DOHH2 (cell line): Measurements from ENCODE around the gene PSMC4.
A peak's percentile ranks its signal among the peaks of the same experiment; 100 is the strongest.

ENCODE experiments used
- H3F3A ChIP-seq: fragments of 200-600 bp; sonication (generic), shearing (Covaris generic); 2 replicates; pipeline ENCODE4 v1.6.0; 2016; ENCODE audit warnings: antibody characterized with exemption, mild to moderate bottlenecking; ENCODE audit not compliant: control insufficient read depth, insufficient read depth
- H3K27ac ChIP-seq: fragments of 200-600 bp; sonication (generic); 2 replicates; pipeline ENCODE4 v1.5.1; 2014; ENCODE audit warnings: low read depth, mild to moderate bottlenecking, low read length, moderate library complexity
- H3K27me3 ChIP-seq: fragments of 200-600 bp; sonication (generic); 2 replicates; pipeline ENCODE4 v1.6.1; 2014; ENCODE audit warnings: mild to moderate bottlenecking, low read length, mixed read lengths; ENCODE audit not compliant: control insufficient read depth
- H3K36me3 ChIP-seq: fragments of 200-600 bp; sonication (generic); 2 replicates; pipeline ENCODE4 v1.6.1; 2014; ENCODE audit warnings: mild to moderate bottlenecking, low read length, moderate library complexity, mixed read lengths; ENCODE audit not compliant: control insufficient read depth
- H3K4me1 ChIP-seq: fragments of 200-600 bp; sonication (generic); 2 replicates; pipeline ENCODE4 v1.6.1; 2014; ENCODE audit warnings: mild to moderate bottlenecking, low read length, mixed read lengths; ENCODE audit not compliant: control insufficient read depth
- H3K4me2 ChIP-seq: fragments of 200-600 bp; sonication (generic); 2 replicates; pipeline ENCODE4 v1.6.0; 2014; ENCODE audit warnings: mild to moderate bottlenecking, low read length, moderate library complexity
- H3K4me3 ChIP-seq: fragments of 200-600 bp; sonication (generic); 2 replicates; pipeline ENCODE4 v1.5.1; 2014; ENCODE audit warnings: mild to moderate bottlenecking, low read length, mixed read lengths
- H3K79me2 ChIP-seq: fragments of 200-600 bp; sonication (generic); 2 replicates; pipeline ENCODE4 v1.6.1; 2014; ENCODE audit warnings: mild to moderate bottlenecking, low read length, mixed read lengths; ENCODE audit not compliant: control insufficient read depth
- H3K9me2 ChIP-seq: fragments of 200-600 bp; sonication (generic); replicated peaks from 2 replicates; pipeline ENCODE4 v1.6.1; 2014; ENCODE audit warnings: mild to moderate bottlenecking, low read length, mixed read lengths; ENCODE audit not compliant: control insufficient read depth
- H3K9me3 ChIP-seq: fragments of 200-600 bp; sonication (generic); 2 replicates; pipeline ENCODE4 v1.6.1; 2014; ENCODE audit warnings: antibody characterized with exemption, low read length, mixed read lengths; ENCODE audit not compliant: control insufficient read depth, insufficient read depth
- H4K20me1 ChIP-seq: fragments of 200-600 bp; sonication (generic); 2 replicates; pipeline ENCODE4 v1.6.0; 2014; ENCODE audit warnings: low read depth, mild to moderate bottlenecking, antibody characterized with exemption, low read length, moderate library complexity; ENCODE audit not compliant: control insufficient read depth, insufficient read depth
- CTCF ChIP-seq: fragments of 200-600 bp; sonication (generic); IDR thresholded peaks from one replicate; pipeline ENCODE4 v1.5.1; 2014; ENCODE audit warnings: antibody characterized with exemption, mild to moderate bottlenecking, low read depth, low read length; ENCODE audit not compliant: poor library complexity, severe bottlenecking
- EZH2phosphoT487 ChIP-seq: fragments of 200-600 bp; sonication (generic); IDR thresholded peaks from 2 replicates; pipeline ENCODE4 v1.6.1; 2017; ENCODE audit warnings: borderline replicate concordance, mild to moderate bottlenecking, antibody characterized with exemption, low read length, moderate library complexity, mixed read lengths

The PSMC4 gene

GRCh38 chr19:39996811-39997637, 26.1 kb downstream of the PSMC4 start, which contains the start of gene ZNF546:
TSS of gene ZNF546 (plus strand) at chr19:39997060. CDS start at chr19:39998327, 1,267 bp downstream.
- Histone ChIP-seq H3K27ac (peak within 1 kb of the TSS; percentile 51), H3K4me3 (peak within 1 kb of the TSS; percentile 91), H3F3A (no peaks in the 10 kb centered on the region), H3K4me2 (peak within 1 kb of the TSS; percentile 72), H3K4me1 (peaks cover 14% of the 10 kb centered on the region), H3K27me3 (no peaks in the 10 kb centered on the region), H3K9me2 (no peaks in the 10 kb centered on the region), H4K20me1 (no peaks in the 10 kb centered on the region), H3K9me3 (peaks cover 17% of the 10 kb centered on the region; the same call in 1 of the 2 replicates), H3K79me2 (peaks cover 56% of the 10 kb centered on the region), H3K36me3 (peaks cover 25% of the 10 kb centered on the region)
- TF ChIP-seq EZH2phosphoT487, result no peak
- TF ChIP-seq CTCF, result peak; percentile 6

- H3K36me3 ChIP-seq, result peaks cover 25% of the 10 kb centered on the region
- no peaks in the 10 kb centered on the region for H3K27me3 ChIP-seq
- peak overlapping the region; percentile 72 for H3K4me2 ChIP-seq
- H3K9me2 ChIP-seq, result no peaks in the 10 kb centered on the region
- TF ChIP-seq EZH2phosphoT487, result no peak
- no peak for TF ChIP-seq CTCF
- peaks cover 14% of the 10 kb centered on the region for H3K4me1 ChIP-seq
- peak overlapping the region; percentile 91 for H3K4me3 ChIP-seq
- H3K27ac ChIP-seq, result peak overlapping the region; percentile 51
- H3K79me2 ChIP-seq, result peaks cover 49% of the 10 kb centered on the region
- no peaks in the 10 kb centered on the region; the same call in 1 of the 2 replicates for H3F3A ChIP-seq
- H4K20me1 ChIP-seq, result no peaks in the 10 kb centered on the region
- H3K9me3 ChIP-seq, result peaks cover 17% of the 10 kb centered on the region; the same call in 1 of the 2 replicates
Measured at GRCh38 chr19:39997638-39998216, 26.8 kb downstream of the PSMC4 start.

- Histone ChIP-seq H3K27ac (no peak overlapping the region), H3K4me1 (peaks cover 14% of the 10 kb centered on the region), H3K36me3 (peaks cover 21% of the 10 kb centered on the region), H3K27me3 (no peaks in the 10 kb centered on the region), H4K20me1 (no peaks in the 10 kb centered on the region), H3K9me3 (peaks cover 13% of the 10 kb centered on the region; the same call in 1 of the 2 replicates), H3K79me2 (peaks cover 42% of the 10 kb centered on the region), H3K9me2 (no peaks in the 10 kb centered on the region), H3K4me2 (no peak overlapping the region), H3F3A (no peaks in the 10 kb centered on the region; the same call in 1 of the 2 replicates), H3K4me3 (no peak overlapping the region)
- no peak for TF ChIP-seq CTCF
- no peak for TF ChIP-seq EZH2phosphoT487
Measured at GRCh38 chr19:39998501-39998900, 27.5 kb downstream of the PSMC4 start.
